ENCODE results near the gene NELFA.

DNA sequence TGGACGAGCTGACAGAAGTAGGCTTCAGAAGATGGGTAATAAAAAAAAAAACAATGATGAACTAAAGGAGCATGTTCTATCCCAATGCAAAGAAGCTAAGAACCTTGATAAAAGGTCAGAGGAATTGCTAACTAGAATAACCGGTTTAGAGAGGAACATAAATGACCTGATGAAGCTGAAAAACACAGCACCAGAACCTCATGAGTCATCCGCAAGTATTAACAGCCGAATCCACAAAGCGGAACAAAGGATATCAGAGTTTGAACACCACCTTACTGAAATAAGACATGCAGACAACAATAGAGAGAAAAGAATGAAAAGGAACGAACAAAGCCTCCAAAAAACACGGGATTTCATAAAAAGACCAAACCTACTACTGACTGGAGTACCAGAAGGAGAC is 10.5 kb downstream of the NELFA start:
- TF ChIP-seq, protein P1, sequence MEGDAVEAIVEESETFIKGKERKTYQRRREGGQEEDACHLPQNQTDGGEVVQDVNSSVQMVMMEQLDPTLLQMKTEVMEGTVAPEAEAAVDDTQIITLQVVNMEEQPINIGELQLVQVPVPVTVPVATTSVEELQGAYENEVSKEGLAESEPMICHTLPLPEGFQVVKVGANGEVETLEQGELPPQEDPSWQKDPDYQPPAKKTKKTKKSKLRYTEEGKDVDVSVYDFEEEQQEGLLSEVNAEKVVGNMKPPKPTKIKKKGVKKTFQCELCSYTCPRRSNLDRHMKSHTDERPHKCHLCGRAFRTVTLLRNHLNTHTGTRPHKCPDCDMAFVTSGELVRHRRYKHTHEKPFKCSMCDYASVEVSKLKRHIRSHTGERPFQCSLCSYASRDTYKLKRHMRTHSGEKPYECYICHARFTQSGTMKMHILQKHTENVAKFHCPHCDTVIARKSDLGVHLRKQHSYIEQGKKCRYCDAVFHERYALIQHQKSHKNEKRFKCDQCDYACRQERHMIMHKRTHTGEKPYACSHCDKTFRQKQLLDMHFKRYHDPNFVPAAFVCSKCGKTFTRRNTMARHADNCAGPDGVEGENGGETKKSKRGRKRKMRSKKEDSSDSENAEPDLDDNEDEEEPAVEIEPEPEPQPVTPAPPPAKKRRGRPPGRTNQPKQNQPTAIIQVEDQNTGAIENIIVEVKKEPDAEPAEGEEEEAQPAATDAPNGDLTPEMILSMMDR (IDR thresholded peaks at IDR 0.05) = no peak
- TF ChIP-seq POLR2A (IDR thresholded peaks at IDR 0.05) = no peak
